ENCODE results near the gene FOXL3.

DNA sequence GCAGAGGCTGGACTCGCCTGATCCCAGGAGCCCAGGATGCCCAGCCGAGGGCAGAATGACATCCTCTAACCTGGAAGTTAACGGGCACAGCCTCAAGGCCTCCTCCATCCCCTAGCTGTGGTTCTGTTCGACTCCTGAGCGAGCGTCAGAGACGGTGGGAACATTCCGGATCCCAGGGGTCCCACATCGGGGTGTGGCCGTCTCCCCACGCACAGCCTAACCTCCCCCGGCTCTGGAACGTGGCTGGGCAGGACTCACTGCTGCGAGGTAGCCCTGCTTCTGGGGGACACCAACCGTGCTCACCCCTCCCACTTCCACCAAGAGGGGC is 8.4 kb downstream of the FOXL3 start:
- TF ChIP-seq, protein P1, sequence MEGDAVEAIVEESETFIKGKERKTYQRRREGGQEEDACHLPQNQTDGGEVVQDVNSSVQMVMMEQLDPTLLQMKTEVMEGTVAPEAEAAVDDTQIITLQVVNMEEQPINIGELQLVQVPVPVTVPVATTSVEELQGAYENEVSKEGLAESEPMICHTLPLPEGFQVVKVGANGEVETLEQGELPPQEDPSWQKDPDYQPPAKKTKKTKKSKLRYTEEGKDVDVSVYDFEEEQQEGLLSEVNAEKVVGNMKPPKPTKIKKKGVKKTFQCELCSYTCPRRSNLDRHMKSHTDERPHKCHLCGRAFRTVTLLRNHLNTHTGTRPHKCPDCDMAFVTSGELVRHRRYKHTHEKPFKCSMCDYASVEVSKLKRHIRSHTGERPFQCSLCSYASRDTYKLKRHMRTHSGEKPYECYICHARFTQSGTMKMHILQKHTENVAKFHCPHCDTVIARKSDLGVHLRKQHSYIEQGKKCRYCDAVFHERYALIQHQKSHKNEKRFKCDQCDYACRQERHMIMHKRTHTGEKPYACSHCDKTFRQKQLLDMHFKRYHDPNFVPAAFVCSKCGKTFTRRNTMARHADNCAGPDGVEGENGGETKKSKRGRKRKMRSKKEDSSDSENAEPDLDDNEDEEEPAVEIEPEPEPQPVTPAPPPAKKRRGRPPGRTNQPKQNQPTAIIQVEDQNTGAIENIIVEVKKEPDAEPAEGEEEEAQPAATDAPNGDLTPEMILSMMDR (IDR thresholded peaks at IDR 0.05): no peak
- no peak for TF ChIP-seq POLR2A (IDR thresholded peaks at IDR 0.05)

Measured in uterus (tissue), 2 donors.